Muscle of leg (tissue), 11 donors: ENCODE data around the gene NEGR1. TPM values are rescaled to one million over a fixed set of nuclear protein-coding genes. Genes with fewer than 3 reads are reported as not detected.

Experiments
- DNase-seq: peaks from one replicate; pipeline ENCODE4 v3.0.0; 2013
- H3K27ac ChIP-seq: one replicate; pipeline ENCODE4 v1.5.1; 2013; ENCODE audit warnings: mild to moderate bottlenecking, low read length, control low read depth
- H3K27me3 ChIP-seq: one replicate; pipeline ENCODE4 v1.6.1; 2013; ENCODE audit warnings: low read length; ENCODE audit not compliant: control insufficient read depth, insufficient read depth
- H3K36me3 ChIP-seq: one replicate; pipeline ENCODE4 v1.6.1; 2013; ENCODE audit warnings: low read length; ENCODE audit not compliant: control insufficient read depth, insufficient read depth
- H3K4me1 ChIP-seq: one replicate; pipeline ENCODE4 v1.6.1; 2013; ENCODE audit warnings: low read length; ENCODE audit not compliant: control insufficient read depth, insufficient read depth
- H3K4me3 ChIP-seq: one replicate; pipeline ENCODE4 v1.5.1; 2013; ENCODE audit warnings: low read length, control low read depth
- H3K9me3 ChIP-seq: replicated peaks from 2 replicates; pipeline ENCODE4 v1.6.1; 2013; ENCODE audit warnings: low read depth, low read length; ENCODE audit not compliant: control insufficient read depth
- WGBS: methylation state at CpG from one replicate; pipeline ENCODE4 v1.1.5; 2013; ENCODE audit warnings: missing lambda C conversion rate; ENCODE audit not compliant: insufficient coverage; 5-methylcytosine and 5-hydroxymethylcytosine counted together
- polyA plus RNA-seq, 8 donors: library from polyadenylated mRNA; unstranded; fragments of 120-200 nt; gene quantifications; one replicate each; pipeline versions ENCODE4 v1.2.1 to v1.2.3, GENCODE V29; 2013; ENCODE audit warnings: inconsistent platforms in 1 of 8, low replicate concordance in 1 of 8; ENCODE audit not compliant: insufficient read length in 8 of 8, insufficient read depth in 1 of 8
- total RNA-seq: library from RNA; stranded (reverse); fragments of 120-200 nt; gene quantifications from one replicate; pipeline ENCODE4 v1.2.4, GENCODE V29; 2013

The NEGR1 gene
- total and polyA plus RNA-seq, 9 donors = 15.5 to 24.1 (median 22.1) TPM

DNA sequence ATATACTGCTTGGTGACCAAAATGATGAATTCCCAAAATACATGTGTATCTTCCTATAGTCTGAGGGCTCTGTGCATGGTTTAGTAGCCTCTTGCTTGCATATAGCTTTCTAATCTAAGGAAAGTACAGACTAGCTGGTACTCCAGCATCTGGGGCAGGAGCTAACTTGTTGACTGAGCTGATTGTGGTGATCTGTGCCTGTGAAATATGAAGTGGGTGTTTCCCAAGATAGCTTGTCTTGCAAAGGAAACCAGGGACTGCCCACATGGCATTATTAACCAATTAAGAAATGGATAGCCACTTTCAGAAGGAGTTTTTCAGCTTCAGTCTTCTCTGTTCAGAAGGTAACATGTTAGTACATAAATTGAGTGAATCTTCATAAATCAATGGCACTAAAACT is 219.8 kb downstream of the NEGR1 start:
- Histone ChIP-seq H3K4me1 (no peaks in the 10 kb centered on the region), H3K4me3 (no peak overlapping the region), H3K27ac (no peak overlapping the region), H3K27me3 (no peaks in the 10 kb centered on the region), H3K36me3 (no peaks in the 10 kb centered on the region), H3K9me3 (no peaks in the 10 kb centered on the region)
- DNase-seq = no peak

DNA sequence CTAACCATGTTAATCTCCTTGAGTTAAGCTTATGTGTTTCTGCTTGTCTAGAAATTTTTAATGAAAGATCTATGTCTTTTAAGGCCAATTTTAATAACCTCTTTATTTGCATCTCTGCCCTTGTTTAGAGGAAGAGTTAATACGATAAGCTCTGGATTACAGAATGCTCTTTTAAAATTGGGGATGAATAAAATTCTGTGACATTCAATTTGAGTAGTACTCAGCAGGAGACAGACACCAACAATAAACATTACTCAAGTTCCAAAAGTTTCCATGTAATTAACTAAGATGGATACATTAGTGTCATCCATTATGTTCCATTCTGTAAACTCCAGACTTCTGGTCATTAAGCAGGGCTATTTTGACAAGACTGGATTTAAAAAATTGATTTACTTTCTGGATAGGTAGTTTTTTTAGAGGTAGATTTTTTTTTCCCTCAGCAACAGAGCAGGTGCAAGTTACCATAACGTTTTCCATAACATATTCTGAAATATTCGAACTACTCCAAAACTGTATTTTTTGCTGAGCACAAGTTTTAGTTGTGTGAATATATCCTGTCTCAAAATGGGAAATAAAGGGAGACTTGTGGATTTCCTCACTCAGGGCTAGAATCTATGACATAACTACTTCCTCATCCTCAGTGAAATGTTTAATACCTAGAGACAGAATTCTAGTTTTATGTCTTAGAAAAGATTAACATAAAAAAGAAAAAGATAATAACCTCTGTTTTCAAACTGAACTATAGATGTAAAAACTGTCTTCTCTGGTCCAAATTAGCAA is 221.7 kb downstream of the NEGR1 start:
- no CpG with 5 or more reads among the region's 3 CpGs for WGBS
- no peaks in the 10 kb centered on the region for H3K36me3 ChIP-seq
- DNase-seq = no peak
- no peak overlapping the region for H3K4me3 ChIP-seq
- no peaks in the 10 kb centered on the region for H3K9me3 ChIP-seq
- H3K4me1 ChIP-seq = no peaks in the 10 kb centered on the region
- H3K27me3 ChIP-seq = no peaks in the 10 kb centered on the region
- no peak overlapping the region for H3K27ac ChIP-seq

- no CpG with 5 or more reads among the region's 2 CpGs for WGBS
- Histone ChIP-seq H3K4me1 (no peaks in the 10 kb centered on the region), H3K9me3 (no peaks in the 10 kb centered on the region), H3K36me3 (no peaks in the 10 kb centered on the region), H3K27me3 (no peaks in the 10 kb centered on the region), H3K27ac (no peak overlapping the region), H3K4me3 (no peak overlapping the region)
- no peak for DNase-seq
These were observed 225.8 kb downstream of the NEGR1 start for GRCh38 chr1:72056516-72056915.

DNA sequence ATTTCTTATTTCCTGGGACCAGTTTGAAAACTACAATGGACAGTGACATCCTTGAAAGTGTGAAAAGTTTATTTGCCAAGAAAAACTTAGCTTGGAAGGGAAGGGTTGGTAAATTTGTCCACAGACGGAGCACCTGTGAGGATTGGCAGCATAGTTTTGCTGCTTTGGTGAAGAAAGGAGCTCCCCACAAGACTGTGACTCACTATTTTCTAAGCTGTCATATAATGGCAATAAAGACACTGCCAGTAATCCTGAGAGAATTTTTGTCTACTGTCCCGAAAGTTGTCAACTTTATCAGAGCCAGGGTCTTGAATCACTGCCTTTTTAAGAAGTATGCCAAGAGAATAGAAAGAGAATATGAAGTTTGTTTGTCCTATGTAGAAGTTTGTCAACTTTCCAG is 230.8 kb downstream of the NEGR1 start:
- WGBS = 50% methylated on average over 1 of the region's 2 CpGs
- no peak for DNase-seq
- Histone ChIP-seq H3K27me3 (no peaks in the 10 kb centered on the region), H3K36me3 (no peaks in the 10 kb centered on the region), H3K9me3 (no peaks in the 10 kb centered on the region), H3K4me1 (no peaks in the 10 kb centered on the region), H3K4me3 (no peak overlapping the region), H3K27ac (no peak overlapping the region)

GRCh38 chr1:72050551-72050950 is 231.8 kb downstream of the NEGR1 start:
- H3K4me1 ChIP-seq = no peaks in the 10 kb centered on the region
- H3K27ac ChIP-seq = no peak overlapping the region
- H3K36me3 ChIP-seq = no peaks in the 10 kb centered on the region
- H3K9me3 ChIP-seq = no peaks in the 10 kb centered on the region
- no peak overlapping the region for H3K4me3 ChIP-seq
- no peak for DNase-seq
- H3K27me3 ChIP-seq = no peaks in the 10 kb centered on the region

GRCh38 chr1:72037745-72038343 is 244.5 kb downstream of the NEGR1 start:
- WGBS = no CpG with 5 or more reads among the region's 3 CpGs
- H3K9me3 ChIP-seq = no peaks in the 10 kb centered on the region
- no peak overlapping the region for H3K4me3 ChIP-seq
- no peak overlapping the region for H3K27ac ChIP-seq
- H3K27me3 ChIP-seq = no peaks in the 10 kb centered on the region
- peak; percentile 39 for DNase-seq
- H3K4me1 ChIP-seq = no peaks in the 10 kb centered on the region
- no peaks in the 10 kb centered on the region for H3K36me3 ChIP-seq

GRCh38 chr1:72034827-72035226 is 247.5 kb downstream of the NEGR1 start:
- no peaks in the 10 kb centered on the region for H3K4me1 ChIP-seq
- no peak overlapping the region for H3K27ac ChIP-seq
- no peak overlapping the region for H3K4me3 ChIP-seq
- no peak for DNase-seq
- H3K27me3 ChIP-seq = no peaks in the 10 kb centered on the region
- 92% methylated on average over 5 of the region's 9 CpGs for WGBS
- no peaks in the 10 kb centered on the region for H3K9me3 ChIP-seq
- no peaks in the 10 kb centered on the region for H3K36me3 ChIP-seq

DNA sequence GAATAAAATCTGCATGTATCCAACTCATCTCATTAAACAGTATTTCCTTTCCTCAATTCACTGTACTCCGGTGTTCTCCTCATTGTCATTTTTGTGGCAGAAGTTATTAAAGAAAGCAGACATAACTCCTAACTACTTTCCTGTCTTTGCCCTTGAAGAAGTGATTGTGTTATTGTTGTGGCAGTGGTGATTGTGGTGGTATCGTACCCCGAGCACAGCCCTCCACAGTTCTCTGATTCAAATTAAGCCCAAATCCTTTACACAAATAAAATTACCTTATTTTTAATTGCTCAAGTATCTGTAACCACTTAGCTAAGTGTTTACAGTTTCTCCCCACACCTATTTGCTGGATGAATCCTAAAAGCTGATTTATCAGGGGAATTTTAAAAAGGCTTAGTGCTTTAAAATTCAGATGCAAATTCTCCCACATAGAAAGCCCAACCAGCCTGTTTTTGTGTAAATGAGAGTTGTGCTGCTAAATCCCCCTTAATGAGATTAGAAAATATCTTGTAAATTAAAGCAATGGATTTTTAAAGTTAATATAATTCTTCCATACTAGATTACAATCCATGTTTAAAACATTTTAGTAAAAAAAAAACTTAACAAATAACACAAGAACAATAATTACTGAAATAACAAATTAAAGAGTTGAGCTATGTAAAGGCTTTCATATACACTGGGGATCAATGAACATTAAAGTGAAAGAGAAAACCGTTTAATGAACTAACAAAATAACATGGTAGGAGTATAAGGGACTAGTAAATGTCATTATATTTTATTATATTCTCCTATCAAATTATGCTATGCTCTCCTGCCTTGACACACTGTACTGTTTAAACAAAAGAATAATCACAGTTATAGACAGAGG is 259.0 kb downstream of the NEGR1 start:
- H3K9me3 ChIP-seq = no peaks in the 10 kb centered on the region
- DNase-seq = no peak
- H3K36me3 ChIP-seq = no peaks in the 10 kb centered on the region
- H3K27ac ChIP-seq = no peak overlapping the region
- no peaks in the 10 kb centered on the region for H3K27me3 ChIP-seq
- WGBS = no CpG with 5 or more reads among the region's 4 CpGs
- H3K4me1 ChIP-seq = no peaks in the 10 kb centered on the region
- no peak overlapping the region for H3K4me3 ChIP-seq

- Histone ChIP-seq H3K27me3 (no peaks in the 10 kb centered on the region), H3K4me3 (no peak overlapping the region), H3K27ac (no peak overlapping the region), H3K4me1 (no peaks in the 10 kb centered on the region), H3K9me3 (no peaks in the 10 kb centered on the region), H3K36me3 (no peaks in the 10 kb centered on the region)
- 100% methylated on average over 2 of the region's 2 CpGs for WGBS
- DNase-seq = no peak
These were observed 263.8 kb downstream of the NEGR1 start for GRCh38 chr1:72018562-72018961.

DNA sequence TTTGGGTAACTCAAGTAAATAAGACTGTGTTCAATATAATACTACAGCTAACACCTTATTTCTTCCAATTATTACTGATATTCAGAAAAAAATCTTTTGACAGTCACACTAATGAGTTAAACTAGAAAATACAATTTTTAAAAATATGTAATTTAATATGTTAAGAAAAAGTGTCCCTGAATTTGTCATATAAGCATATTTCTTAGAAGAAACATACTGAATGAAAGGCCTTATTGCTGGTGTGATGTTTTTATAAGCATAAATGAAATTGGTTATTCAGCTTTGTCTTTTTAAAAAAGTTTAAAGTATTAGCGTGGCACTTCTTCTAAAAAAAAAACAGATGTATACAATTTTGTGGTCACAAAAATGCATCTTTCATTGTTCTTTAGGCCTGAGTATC is 267.3 kb downstream of the NEGR1 start:
- no peak for DNase-seq
- WGBS = no CpG with 5 or more reads among the region's 1 CpG
- no peaks in the 10 kb centered on the region for H3K9me3 ChIP-seq
- H3K36me3 ChIP-seq = no peaks in the 10 kb centered on the region
- no peaks in the 10 kb centered on the region for H3K27me3 ChIP-seq
- no peak overlapping the region for H3K27ac ChIP-seq
- no peak overlapping the region for H3K4me3 ChIP-seq
- H3K4me1 ChIP-seq = peaks cover under 1% of the 10 kb centered on the region
